ENCODE results near the gene SAPCD2.
A peak's percentile ranks its signal among the peaks of the same experiment; 100 is the strongest.
"Not testable (repeated sequence)": the region's sequence is repeated elsewhere in the genome, so short reads cannot be mapped to it uniquely, and the experiment has no call there.

Gene SAPCD2

DNA sequence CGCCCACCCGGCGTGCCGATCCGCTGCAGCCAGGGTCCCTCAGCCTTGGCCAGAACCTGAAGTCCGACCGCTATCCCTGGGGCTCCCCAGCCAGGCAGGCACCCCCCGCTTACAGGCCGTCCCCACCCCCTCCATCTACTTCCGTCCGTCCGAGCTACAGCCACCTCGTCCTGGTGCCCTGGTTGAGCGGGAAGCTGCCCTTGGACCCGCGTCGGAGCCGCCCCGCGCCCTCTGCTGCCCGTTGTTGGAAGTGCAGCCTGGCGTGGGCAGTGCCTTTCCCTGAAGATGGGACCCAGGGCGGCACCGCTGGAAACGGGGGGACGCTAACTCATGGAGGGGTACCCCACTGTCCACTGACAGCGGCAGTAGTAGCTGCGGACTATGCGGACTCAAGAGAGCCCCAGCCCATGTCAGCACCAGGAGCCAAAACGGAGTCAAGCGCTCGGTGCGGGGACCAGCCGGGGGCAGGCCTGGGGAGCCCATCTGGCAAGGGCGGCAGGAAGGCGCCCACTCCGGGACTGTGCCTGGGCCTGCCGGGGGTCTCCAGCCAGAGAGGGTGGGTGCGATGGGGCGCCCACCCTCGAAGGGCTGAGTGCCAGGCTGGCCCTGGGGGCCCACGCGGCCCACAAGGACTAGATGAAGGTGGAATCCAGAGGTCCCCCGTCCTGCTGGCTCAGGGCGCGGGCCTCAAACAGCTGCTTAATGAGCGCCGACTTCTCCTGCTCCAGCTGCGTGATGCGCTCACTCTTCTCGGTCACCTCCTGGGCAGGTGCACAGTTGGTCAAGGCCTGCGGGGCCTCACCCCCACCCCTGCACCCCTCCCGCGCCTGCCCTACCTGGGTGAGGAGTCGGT is 6.1 kb downstream of the SAPCD2 start:
- no peak for DNase-seq

- DNase-seq: no peak
Measured at GRCh38 chr9:137063311-137064026, 6.9 kb downstream of the SAPCD2 start.

DNA sequence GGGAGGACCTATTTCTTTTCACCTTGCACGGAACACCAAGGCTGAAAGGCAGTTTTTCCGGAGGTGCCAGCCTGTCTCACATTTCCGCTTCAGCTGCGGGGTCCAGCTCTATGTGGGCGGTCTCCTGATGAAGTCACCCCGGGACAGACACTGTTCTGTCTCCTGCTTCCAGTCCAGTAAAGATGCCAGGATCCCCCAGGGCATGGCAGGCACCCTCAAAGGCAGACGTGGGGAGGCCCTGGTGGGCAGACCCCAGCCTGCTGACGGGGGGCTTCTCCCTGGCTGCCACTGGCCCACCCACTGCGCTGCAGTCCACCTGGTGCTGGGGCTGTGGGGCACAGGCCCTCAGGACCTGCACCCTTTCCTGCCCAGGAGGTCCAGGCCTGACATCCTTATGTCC is 7.6 kb downstream of the SAPCD2 start:
- not testable (repeated sequence) for DNase-seq

DNA sequence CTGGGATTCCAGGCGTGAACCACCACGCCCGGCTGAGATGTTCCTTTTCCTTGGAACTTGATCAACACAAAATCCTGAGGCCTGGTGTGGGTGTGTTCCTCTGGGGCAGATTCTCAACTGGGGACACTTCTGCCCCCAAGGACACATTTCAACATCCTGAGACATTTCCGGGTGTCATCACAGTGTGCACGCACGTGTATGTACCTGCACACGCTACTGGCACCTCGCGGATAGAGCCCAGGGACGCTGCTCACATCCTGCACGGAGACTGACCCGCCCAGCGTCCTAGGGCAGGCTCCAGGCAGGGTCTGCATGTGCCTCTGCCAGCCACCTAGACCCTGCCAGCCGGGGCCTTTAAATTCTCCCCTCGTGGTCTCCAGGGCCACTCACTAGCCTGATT is 8.0 kb downstream of the SAPCD2 start:
- no peak for DNase-seq

GRCh38 chr9:137058521-137059234 is 11.7 kb downstream of the SAPCD2 start:
- no peak for DNase-seq

DNA sequence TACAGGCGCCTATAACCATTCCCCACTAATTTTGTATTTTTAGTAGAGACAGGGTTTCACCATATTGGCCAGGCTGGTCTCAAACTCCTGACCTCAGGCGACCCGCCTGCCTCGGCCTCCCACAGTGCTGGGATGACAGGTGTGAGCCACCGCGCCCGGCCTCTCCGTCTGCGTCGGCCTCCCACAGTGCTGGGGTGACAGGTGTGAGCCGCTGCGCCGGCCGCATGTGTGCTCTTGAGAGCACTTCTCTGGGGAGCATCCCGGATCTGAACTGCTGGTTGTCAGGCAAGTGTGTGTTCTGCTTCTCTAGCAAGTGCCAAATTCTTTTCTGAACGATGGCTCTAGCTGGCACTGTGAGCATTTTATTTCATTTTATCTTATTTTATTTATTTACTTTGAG is 12.8 kb downstream of the SAPCD2 start:
- no peak for DNase-seq

GRCh38 chr9:137056739-137057415 is 13.5 kb downstream of the SAPCD2 start:
- no peak for DNase-seq

GRCh38 chr9:137055385-137056364 is 14.7 kb downstream of the SAPCD2 start:
- peak; percentile 70 for DNase-seq

GRCh38 chr9:137054932-137055384 is 15.4 kb downstream of the SAPCD2 start:
- DNase-seq: no peak

- no peak for DNase-seq
Measured at GRCh38 chr9:137053944-137054931, 16.1 kb downstream of the SAPCD2 start, which contains the start of gene ENTPD2. TSS of gene ENTPD2 (minus strand) at chr9:137054061. CDS start at chr9:137053997, 64 bp downstream.

- DNase-seq: no peak
Measured at GRCh38 chr9:137052998-137053943, 17.1 kb downstream of the SAPCD2 start.

DNA sequence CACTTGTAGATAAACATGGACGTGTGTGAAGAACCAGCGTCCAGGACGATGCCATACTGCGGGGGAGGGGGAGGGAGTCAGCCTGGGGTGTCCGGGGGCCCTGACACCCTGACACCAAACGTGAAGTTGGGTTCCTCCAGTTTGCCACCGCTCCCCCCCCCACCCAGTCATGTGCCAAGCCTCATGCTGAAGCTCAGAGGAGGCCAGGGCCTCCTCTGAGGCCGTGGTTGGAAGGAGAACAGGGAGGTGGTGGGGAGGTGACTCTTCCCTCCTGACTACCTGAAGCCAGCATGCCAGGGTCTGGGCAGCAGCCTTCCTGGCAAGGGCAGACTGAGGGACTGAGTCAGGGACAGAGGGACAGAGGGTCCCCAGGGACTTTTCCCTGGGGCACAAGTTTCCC is 18.1 kb downstream of the SAPCD2 start:
- DNase-seq: no peak

GRCh38 chr9:137051145-137051724 is 19.1 kb downstream of the SAPCD2 start:
- DNase-seq: no peak

GRCh38 chr9:137050570-137050969 is 19.8 kb downstream of the SAPCD2 start:
- DNase-seq: no peak

GRCh38 chr9:137049544-137050449 is 20.6 kb downstream of the SAPCD2 start:
- DNase-seq: peak; percentile 24

GRCh38 chr9:137048655-137049543 is 21.5 kb downstream of the SAPCD2 start:
- no peak for DNase-seq

Data from fibroblast of upper back skin (primary cell).